Mucosa of gallbladder (tissue), 1 donor: ENCODE data around the gene BMP10. TPM values are rescaled to one million over a fixed set of nuclear protein-coding genes. Genes with fewer than 3 reads are reported as not detected.
"Not testable (repeated sequence)": the region's sequence is repeated elsewhere in the genome, so short reads cannot be mapped to it uniquely, and the experiment has no call there.

Experiments used
- DNase-seq: peaks from one replicate; pipeline ENCODE4 v3.0.0-alpha.2; 2020; ENCODE audit warnings: low spot score
- total RNA-seq: library from RNA; stranded (reverse); gene quantifications from one replicate; pipeline ENCODE4 v1.2.1, GENCODE V29; 2021
- donor health status: DM: no; HTN: no; CAD: no.

BMP10 gene
- not detected for total RNA-seq

- no peak for DNase-seq
These were observed at the start of gene BMP10 for GRCh38 chr2:68871159-68871764. Gene BMP10 (minus strand): TSS chr2:68871397. CDS start chr2:68871358, 39 bp downstream.

GRCh38 chr2:68920481-68921170 is 49.4 kb upstream of the BMP10 start:
- no peak for DNase-seq

- DNase-seq: peak; percentile 49
These were observed 47.3 kb upstream of the BMP10 start for GRCh38 chr2:68918497-68918896.

GRCh38 chr2:68917034-68917718 is 46.0 kb upstream of the BMP10 start:
- no peak for DNase-seq

GRCh38 chr2:68916226-68916625 is 45.0 kb upstream of the BMP10 start:
- DNase-seq: no peak

GRCh38 chr2:68915393-68915792 is 44.2 kb upstream of the BMP10 start:
- no peak for DNase-seq

GRCh38 chr2:68913359-68913758 is 42.2 kb upstream of the BMP10 start:
- no peak for DNase-seq

- no peak for DNase-seq
These were observed 41.5 kb upstream of the BMP10 start for GRCh38 chr2:68912732-68913131.

- DNase-seq: no peak
These were observed 40.9 kb upstream of the BMP10 start for GRCh38 chr2:68912111-68912510.

- no peak for DNase-seq
These were observed 40.5 kb upstream of the BMP10 start for GRCh38 chr2:68911709-68912108.

GRCh38 chr2:68911246-68911645 is 40.0 kb upstream of the BMP10 start:
- no peak for DNase-seq

GRCh38 chr2:68909793-68910674 is 38.8 kb upstream of the BMP10 start:
- peak; percentile 78 for DNase-seq

GRCh38 chr2:68908392-68908970 is 37.3 kb upstream of the BMP10 start:
- DNase-seq: peak; percentile 92

GRCh38 chr2:68907920-68908253 is 36.7 kb upstream of the BMP10 start:
- no peak for DNase-seq

- peak; percentile 32 for DNase-seq
These were observed 36.2 kb upstream of the BMP10 start for GRCh38 chr2:68907232-68907919.

GRCh38 chr2:68906716-68907115 is 35.5 kb upstream of the BMP10 start:
- DNase-seq: no peak

- no peak for DNase-seq
These were observed 33.9 kb upstream of the BMP10 start for GRCh38 chr2:68905116-68905515.

- no peak for DNase-seq
These were observed 30.4 kb upstream of the BMP10 start for GRCh38 chr2:68901561-68901960.

GRCh38 chr2:68901199-68901514 is 30.0 kb upstream of the BMP10 start:
- DNase-seq: no peak

GRCh38 chr2:68900496-68901198 is 29.4 kb upstream of the BMP10 start:
- DNase-seq: no peak

GRCh38 chr2:68895981-68896380 is 24.8 kb upstream of the BMP10 start:
- not testable (repeated sequence) for DNase-seq
